Spleen (tissue), 11 donors: ENCODE data around the gene ALKBH6. TPM values are rescaled to one million over a fixed set of nuclear protein-coding genes. Genes with fewer than 3 reads are reported as not detected.

ENCODE experiments used
- DNase-seq: peaks from one replicate; pipeline ENCODE4 v3.0.0-alpha.2; 2020
- H3K27ac ChIP-seq, 8 donors: fragments of 200-600 bp; sonication (generic) in 7 of 8; 1 replicate in 4 of 8; 2 replicates in 4 of 8; pipeline versions ENCODE4 v1.5.0 to v1.8.0; 2016 to 2021; ENCODE audit warnings: inconsistent platforms in 4 of 8, mild to moderate bottlenecking in 4 of 8, moderate library complexity in 1 of 8
- H3K27me3 ChIP-seq, 7 donors: fragments of 200-600 bp; sonication (generic) in 6 of 7; replicated peaks in 1 of 7; 1 replicate in 4 of 7; 2 replicates in 3 of 7; pipeline versions ENCODE4 v1.5.0 to v1.8.0; 2016 to 2021; ENCODE audit warnings: inconsistent platforms in 3 of 7, mild to moderate bottlenecking in 1 of 7
- H3K36me3 ChIP-seq, 6 donors: fragments of 200-600 bp; sonication (generic) in 5 of 6; 1 replicate in 4 of 6; 2 replicates in 2 of 6; pipeline versions ENCODE4 v1.5.0 to v1.8.0; 2016 to 2021; ENCODE audit warnings: inconsistent platforms in 2 of 6
- H3K4me1 ChIP-seq, 6 donors: fragments of 200-600 bp; sonication (generic) in 5 of 6; 1 replicate in 3 of 6; 2 replicates in 3 of 6; pipeline versions ENCODE4 v1.5.0 to v1.8.0; 2016 to 2021; ENCODE audit warnings: inconsistent platforms in 3 of 6
- H3K4me3 ChIP-seq, 8 donors: fragments of 200-600 bp; sonication (generic) in 7 of 8; 1 replicate in 4 of 8; 2 replicates in 4 of 8; pipeline versions ENCODE4 v1.5.0 to v1.8.0; 2016 to 2021; ENCODE audit warnings: inconsistent platforms in 4 of 8, mild to moderate bottlenecking in 4 of 8, moderate library complexity in 2 of 8
- H3K9me3 ChIP-seq, 8 donors: fragments of 200-600 bp; sonication (generic) in 7 of 8; 1 replicate in 4 of 8; 2 replicates in 4 of 8; pipeline versions ENCODE4 v1.5.0 to v1.8.0; 2016 to 2021; ENCODE audit warnings: inconsistent platforms in 4 of 8
- CTCF ChIP-seq, 11 experiments: fragments of 200-600 bp in 7 of 11; fragments of 450-650 bp in 4 of 11; sonication (generic) in 4 of 11; IDR thresholded peaks in 8 of 11; conservative IDR thresholded peaks in 3 of 11; 1 replicate in 7 of 11; 2 replicates in 4 of 11; pipeline versions ENCODE4 v1.4.0 to v1.8.0; 2016 to 2021; ENCODE audit warnings: antibody characterized with exemption in 11 of 11, inconsistent platforms in 4 of 11, mild to moderate bottlenecking in 1 of 11
- POLR2A ChIP-seq, 3 donors: fragments of 450-650 bp; IDR thresholded peaks; one replicate each; pipeline ENCODE4 v1.5.1; 2017; ENCODE audit warnings: antibody characterized with exemption in 3 of 3, mild to moderate bottlenecking in 1 of 3
- POLR2AphosphoS5 ChIP-seq, 3 donors: sonication (generic); formaldehyde crosslinking; IDR thresholded peaks; one replicate each; pipeline ENCODE4 v1.5.1; 2017; ENCODE audit warnings: antibody characterized with exemption in 3 of 3
- WGBS, 5 donors: extraction: QIAGEN DNeasy Blood & Tissue Kit in 3 of 5; methylation state at CpG; one replicate each; pipeline versions ENCODE4 v1.1.5 to v1.1.7; 2013 to 2018; 5-methylcytosine and 5-hydroxymethylcytosine counted together
- intact Hi-C: fragments of 100-400 bp; cut with DNase I; formaldehyde crosslinking; loops from one replicate; pipeline ENCODE4 v1.15.0; 2023; ENCODE audit warnings: low total_unique reads
- polyA plus RNA-seq, 3 donors: library from polyadenylated mRNA; stranded (reverse); fragments of 200-250 nt; gene quantifications; one replicate each; pipeline ENCODE4 v1.2.1, GENCODE V29; 2013
- total RNA-seq, 7 donors: library from RNA; depleted of rRNA in 3 of 7; stranded (reverse); fragments of >200 nt in 3 of 7; fragmentation: NEBNext Ultra II Directional in 4 of 7; extraction: Animal tissue kit (Norgen Biotek cat#: 25700) in 4 of 7; gene quantifications; one replicate each; pipeline versions ENCODE4 v1.1.0 to v1.2.1, GENCODE V29; 2016 to 2021
- donor health status: healthy with polysubstance abuse.
- donor health status: DM: no; HTN: no; CAD: no; lungs with moderate emphysema.
- donor health status: DM: no; HTN: no; CAD: no.
- donor health status: Bipolar disorder and iron deficiency.
- donor health status: healthy.
- donor health status: DM: no; HTN: no; CAD: no.
- donor health status: DM: yes; HTN: yes; CAD: no.

Gene ALKBH6
- total and polyA plus RNA-seq, 10 donors = 21.3 to 65.3 (median 26.3) TPM

- WGBS, 5 donors = 84 to 91% (median 89%) methylated on average over 6 of the region's 6 CpGs
- H3K36me3 ChIP-seq = peaks cover 0 to 40% (median 13%) of the 10 kb centered on the region in 6 donors
Observed at GRCh38 chr19:36040495-36040894, 26.5 kb upstream of the ALKBH6 start.

GRCh38 chr19:36032251-36033104 is 18.5 kb upstream of the ALKBH6 start, which contains the start of gene CLIP3:
CLIP3 (minus strand) TSS chr19:36032873; CDS start chr19:36032357, 516 bp downstream.
- H3K9me3 ChIP-seq = no peaks in the 10 kb centered on the region
- intact Hi-C loops = no loop called here
- 5 to 8% (median 8%) methylated on average over 39 to 51 of the region's 51 CpGs for WGBS, 5 donors
- H3K27me3 ChIP-seq = peaks cover 0 to 16% (median 8%) of the 10 kb centered on the region in 7 donors
- peaks cover 0 to 36% (median 0%) of the 10 kb centered on the region in 6 donors for H3K36me3 ChIP-seq
- DNase-seq = no peak
- H3K4me3 ChIP-seq = peak within 1 kb of the TSS in 7 of 8 donors; percentile 4 to 62 (median 33)
- peaks cover 0 to 14% (median 6%) of the 10 kb centered on the region in 6 donors for H3K4me1 ChIP-seq
- TF ChIP-seq POLR2A (IDR thresholded peaks at IDR 0.05) (no peak), CTCF (IDR thresholded peaks at IDR 0.05 in 8 of 11, conservative IDR thresholded peaks at IDR 0.05 in 3 of 11) (peak in 1 of 11 experiments; percentile 27), POLR2AphosphoS5 (IDR thresholded peaks at IDR 0.05) (peak in 2 of 3 donors; percentile 59)
- peak within 1 kb of the TSS in 6 of 8 donors; percentile 17 to 70 (median 55) for H3K27ac ChIP-seq

More at GRCh38 chr19:36040495-36040894, 26.5 kb upstream of the ALKBH6 start:
- Histone ChIP-seq H3K4me3 (no peak overlapping the region), H3K27me3 (no peaks in the 10 kb centered on the region), H3K9me3 (no peaks in the 10 kb centered on the region), H3K27ac (no peak overlapping the region), H3K4me1 (peaks cover 0 to 10% (median 0%) of the 10 kb centered on the region in 6 donors)
- TF ChIP-seq CTCF (IDR thresholded peaks at IDR 0.05 in 8 of 11, conservative IDR thresholded peaks at IDR 0.05 in 3 of 11) (no peak), POLR2A (IDR thresholded peaks at IDR 0.05) (no peak), POLR2AphosphoS5 (IDR thresholded peaks at IDR 0.05) (no peak)
- DNase-seq = no peak
- intact Hi-C loops = no loop called here

- peak overlapping the region in 1 of 8 donors; percentile 70 for H3K27ac ChIP-seq
- H3K4me1 ChIP-seq = peaks cover 0 to 14% (median 6%) of the 10 kb centered on the region in 6 donors
- peak overlapping the region in 1 of 8 donors; percentile 47 for H3K4me3 ChIP-seq
- peaks cover 0 to 16% (median 8%) of the 10 kb centered on the region in 7 donors for H3K27me3 ChIP-seq
- intact Hi-C loops = no loop called here
- 80 to 97% (median 88%) methylated on average over 6 of the region's 6 CpGs for WGBS, 5 donors
- DNase-seq = no peak
- peaks cover 0 to 45% (median 3%) of the 10 kb centered on the region in 6 donors for H3K36me3 ChIP-seq
- no peak for TF ChIP-seq POLR2AphosphoS5 (IDR thresholded peaks at IDR 0.05)
- no peak for TF ChIP-seq CTCF (IDR thresholded peaks at IDR 0.05 in 8 of 11, conservative IDR thresholded peaks at IDR 0.05 in 3 of 11)
- no peak for TF ChIP-seq POLR2A (IDR thresholded peaks at IDR 0.05)
- H3K9me3 ChIP-seq = no peaks in the 10 kb centered on the region
Observed at GRCh38 chr19:36031308-36031707, 17.3 kb upstream of the ALKBH6 start.
